SH-SY5Y (cell line): ENCODE results near the gene EMSY.

Experiments used
- GATA2 ChIP-seq: IDR thresholded peaks from 2 replicates; pipeline ENCODE4 v1.6.1; 2011; ENCODE audit warnings: mild to moderate bottlenecking, low read depth, low read length
- GATA3 ChIP-seq: IDR thresholded peaks from 2 replicates; pipeline ENCODE4 v1.6.1; 2011; ENCODE audit warnings: low read depth, mild to moderate bottlenecking, low read length, moderate library complexity

EMSY gene, protein sequence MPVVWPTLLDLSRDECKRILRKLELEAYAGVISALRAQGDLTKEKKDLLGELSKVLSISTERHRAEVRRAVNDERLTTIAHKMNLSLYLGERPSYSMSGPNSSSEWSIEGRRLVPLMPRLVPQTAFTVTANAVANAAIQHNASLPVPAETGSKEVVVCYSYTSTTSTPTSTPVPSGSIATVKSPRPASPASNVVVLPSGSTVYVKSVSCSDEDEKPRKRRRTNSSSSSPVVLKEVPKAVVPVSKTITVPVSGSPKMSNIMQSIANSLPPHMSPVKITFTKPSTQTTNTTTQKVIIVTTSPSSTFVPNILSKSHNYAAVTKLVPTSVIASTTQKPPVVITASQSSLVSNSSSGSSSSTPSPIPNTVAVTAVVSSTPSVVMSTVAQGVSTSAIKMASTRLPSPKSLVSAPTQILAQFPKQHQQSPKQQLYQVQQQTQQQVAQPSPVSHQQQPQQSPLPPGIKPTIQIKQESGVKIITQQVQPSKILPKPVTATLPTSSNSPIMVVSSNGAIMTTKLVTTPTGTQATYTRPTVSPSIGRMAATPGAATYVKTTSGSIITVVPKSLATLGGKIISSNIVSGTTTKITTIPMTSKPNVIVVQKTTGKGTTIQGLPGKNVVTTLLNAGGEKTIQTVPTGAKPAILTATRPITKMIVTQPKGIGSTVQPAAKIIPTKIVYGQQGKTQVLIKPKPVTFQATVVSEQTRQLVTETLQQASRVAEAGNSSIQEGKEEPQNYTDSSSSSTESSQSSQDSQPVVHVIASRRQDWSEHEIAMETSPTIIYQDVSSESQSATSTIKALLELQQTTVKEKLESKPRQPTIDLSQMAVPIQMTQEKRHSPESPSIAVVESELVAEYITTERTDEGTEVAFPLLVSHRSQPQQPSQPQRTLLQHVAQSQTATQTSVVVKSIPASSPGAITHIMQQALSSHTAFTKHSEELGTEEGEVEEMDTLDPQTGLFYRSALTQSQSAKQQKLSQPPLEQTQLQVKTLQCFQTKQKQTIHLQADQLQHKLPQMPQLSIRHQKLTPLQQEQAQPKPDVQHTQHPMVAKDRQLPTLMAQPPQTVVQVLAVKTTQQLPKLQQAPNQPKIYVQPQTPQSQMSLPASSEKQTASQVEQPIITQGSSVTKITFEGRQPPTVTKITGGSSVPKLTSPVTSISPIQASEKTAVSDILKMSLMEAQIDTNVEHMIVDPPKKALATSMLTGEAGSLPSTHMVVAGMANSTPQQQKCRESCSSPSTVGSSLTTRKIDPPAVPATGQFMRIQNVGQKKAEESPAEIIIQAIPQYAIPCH (N-terminal part only)

DNA sequence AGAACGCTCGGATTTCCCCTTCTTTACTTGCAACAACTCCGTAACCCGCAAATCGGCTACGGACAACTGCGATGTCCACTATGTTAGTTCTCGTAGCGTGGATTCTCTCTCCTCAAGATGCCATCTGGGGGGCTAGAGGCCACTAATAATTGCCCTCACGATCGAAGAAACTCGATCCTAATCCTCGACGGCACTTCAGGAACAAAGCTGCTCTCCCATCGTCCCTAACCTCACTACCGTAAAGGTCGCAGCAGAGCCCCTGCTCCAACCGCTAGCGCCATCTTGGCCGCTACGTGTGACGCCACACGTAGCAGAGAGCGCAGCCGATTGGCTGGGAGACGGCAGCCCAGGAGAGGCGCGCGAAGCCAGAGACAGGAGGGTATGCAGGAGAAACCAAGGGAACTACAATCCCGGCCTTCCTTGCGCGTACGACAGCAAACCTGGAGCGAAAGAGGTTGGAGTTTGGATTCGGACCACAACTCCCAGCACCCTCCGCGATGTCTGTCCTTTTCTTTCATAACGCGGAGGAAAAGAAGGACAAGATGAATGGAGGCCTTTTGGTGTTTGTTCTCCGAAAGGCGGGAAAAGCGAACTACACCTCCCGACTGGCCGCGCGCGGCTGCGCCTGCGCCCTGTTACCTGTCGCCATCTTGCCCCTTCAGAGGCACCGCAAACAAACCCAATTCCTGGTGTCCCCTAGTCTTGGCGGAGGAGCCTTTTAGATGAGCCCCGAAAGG lies at the start of gene EMSY:
TSS of gene EMSY (plus strand) at position 635 of the 737 bp plus-strand sequence. CDS start 1,921 bp downstream, outside the sequence.
- TF ChIP-seq GATA2 (no peak), GATA3 (no peak)

DNA sequence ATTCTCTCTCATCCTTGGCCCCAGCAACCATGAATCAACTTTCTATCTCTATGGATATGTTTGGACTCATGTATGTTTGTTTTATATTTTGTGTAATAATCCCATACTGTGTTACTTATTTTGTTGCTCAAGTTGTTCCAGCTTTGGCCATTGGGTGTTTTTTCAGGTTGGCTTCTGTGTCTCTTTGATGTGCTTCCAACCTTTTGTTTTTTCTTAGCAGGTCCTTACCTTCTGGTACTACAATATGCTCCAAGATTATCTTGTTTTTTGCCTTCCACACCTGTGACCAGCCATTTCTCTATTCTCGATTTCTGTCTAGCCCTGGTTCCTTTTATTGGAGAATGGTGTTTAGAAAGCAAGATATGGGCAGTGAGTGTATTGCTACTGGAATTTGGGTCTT lies 49.5 kb upstream of the EMSY start:
- TF ChIP-seq GATA3, result no peak
- TF ChIP-seq GATA2, result no peak

DNA sequence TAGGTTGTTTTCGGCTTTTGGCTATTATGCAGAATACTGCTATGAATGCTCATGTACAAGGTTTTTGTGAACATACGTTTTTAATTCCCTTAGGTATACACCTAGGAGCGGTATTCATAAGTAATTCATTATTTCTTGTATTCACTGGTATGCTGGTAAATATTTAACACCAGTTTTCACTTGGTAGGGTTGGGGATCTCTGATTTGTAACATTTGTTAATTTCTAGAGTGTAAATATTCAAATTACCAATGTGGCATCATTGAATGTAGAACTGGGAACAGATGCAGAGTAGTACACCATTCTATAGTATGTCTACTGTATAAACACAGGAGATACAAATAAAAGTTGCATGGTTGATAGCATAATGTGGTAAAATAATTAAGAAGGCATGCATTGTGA lies 47.4 kb upstream of the EMSY start:
- TF ChIP-seq GATA2, result no peak
- no peak for TF ChIP-seq GATA3

DNA sequence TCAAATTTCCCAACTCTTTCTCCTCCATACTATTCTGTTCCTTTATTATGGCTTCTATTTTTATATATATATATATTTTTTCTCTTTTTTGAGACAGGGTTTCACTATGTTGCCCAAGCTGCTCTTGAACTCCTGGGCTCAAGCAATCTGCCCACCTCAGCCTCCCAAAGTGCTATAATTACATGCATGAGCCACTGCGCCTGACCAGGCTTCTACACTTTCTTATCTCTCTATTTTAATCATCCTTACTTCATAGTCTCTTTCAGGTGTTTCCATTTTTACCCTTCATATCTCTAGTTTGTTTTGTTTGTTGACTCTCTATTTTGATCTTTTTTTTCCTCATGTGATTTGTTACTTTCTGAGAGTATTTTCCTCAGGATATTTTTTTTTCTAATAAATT lies 43.9 kb upstream of the EMSY start:
- TF ChIP-seq GATA3, result no peak
- no peak for TF ChIP-seq GATA2

DNA sequence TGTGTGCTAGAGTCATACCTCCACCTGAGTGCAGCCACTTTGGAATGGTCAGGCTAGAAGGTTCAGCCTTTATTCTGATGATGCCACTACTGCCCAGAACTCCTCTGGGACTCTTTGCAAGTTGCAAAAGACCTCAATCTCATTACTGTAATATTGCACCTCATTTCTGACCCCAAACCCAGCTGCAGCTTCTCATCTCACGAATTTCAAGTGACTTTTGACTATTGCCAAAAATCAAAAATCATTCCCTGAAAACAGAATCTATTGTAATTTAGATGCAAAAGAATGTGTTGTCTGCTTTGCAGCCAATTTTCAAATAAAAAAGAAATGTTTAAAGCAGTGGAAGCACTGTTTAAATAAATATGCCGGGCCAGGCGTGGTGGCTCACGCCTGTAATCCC lies 38.5 kb upstream of the EMSY start:
- TF ChIP-seq GATA2, result no peak
- TF ChIP-seq GATA3, result no peak

DNA sequence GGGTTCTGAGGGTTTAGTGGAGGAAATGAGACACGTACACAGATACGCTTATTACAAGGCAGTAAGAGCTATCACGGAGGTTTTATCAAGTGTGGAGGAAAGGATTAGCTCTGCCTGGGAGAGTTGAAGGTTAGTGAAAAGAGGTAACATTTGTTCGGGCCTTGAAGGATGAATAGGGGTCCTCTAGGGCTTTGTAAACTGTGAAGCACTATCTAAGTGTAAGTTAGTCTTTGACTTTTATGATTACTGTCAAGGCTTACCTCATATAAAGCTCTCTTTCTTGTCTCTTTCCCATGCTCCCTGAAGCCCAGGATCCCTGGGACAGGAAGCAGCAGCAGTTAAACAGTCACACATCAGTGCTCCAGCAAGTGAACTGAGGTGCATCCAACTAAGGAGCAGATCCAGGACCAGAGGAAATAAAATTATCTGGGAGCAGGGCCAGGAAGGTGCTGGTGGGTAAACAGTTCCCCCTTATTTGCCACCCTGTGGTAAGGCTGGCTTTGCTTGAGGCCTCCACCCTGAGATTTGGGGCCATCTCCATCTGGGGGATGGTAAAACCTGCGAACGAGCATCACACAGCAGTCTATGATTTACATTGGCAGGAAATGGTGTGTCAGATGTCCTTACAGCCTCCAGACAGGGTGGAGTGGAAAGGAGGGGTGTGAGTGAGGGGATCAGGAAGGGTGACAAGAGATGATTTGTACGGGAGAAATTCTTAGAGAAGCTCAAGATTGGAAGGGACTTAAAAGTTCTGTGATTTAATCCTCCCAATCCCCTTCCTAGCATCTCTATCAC lies 36.5 kb upstream of the EMSY start:
- TF ChIP-seq GATA2, result no peak
- no peak for TF ChIP-seq GATA3

DNA sequence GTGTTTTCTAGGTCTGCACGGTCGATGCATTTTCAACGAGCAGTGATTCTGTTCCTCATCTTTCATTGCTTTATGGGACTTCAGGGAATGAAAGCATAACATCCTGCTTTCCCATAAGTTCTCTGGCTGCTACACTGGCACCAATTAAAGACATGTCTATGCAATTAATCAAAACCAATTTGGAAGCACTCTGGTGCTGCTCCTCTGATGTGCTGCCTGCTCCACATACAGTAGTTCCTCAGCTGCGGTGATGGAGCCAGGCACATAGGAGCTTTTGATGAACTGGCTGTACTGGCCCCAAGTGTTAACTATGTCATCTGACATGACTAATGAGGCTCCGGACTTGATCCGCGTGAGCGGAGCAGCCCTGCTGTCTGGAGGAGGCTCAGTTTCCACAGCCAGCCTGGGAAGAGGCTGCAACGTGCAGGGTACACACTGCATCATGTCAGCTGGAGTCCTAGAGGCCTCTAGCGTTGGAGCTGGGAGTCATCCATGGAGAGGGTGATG lies 33.9 kb upstream of the EMSY start:
- TF ChIP-seq GATA3 (no peak), GATA2 (no peak)

DNA sequence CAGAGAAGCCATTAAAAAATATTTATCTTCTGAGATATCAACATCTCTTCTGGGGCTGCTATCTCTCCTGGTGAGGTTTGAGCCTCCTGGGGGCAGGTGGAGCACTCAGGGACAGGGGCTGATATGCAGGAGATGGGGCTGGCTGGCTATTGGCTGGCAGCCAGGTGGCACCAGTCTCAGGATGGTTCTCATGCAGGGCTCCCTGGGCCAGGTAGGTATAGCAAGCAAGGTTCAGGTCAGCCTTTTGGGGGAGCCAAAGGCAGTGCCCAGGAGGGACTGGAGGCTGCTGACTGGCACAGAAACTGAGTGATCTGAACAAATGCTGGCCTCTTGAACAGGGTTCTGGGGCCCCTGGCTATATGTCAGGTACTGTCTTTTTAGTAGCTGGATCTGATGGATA lies 29.7 kb upstream of the EMSY start:
- TF ChIP-seq GATA3 (no peak), GATA2 (no peak)

DNA sequence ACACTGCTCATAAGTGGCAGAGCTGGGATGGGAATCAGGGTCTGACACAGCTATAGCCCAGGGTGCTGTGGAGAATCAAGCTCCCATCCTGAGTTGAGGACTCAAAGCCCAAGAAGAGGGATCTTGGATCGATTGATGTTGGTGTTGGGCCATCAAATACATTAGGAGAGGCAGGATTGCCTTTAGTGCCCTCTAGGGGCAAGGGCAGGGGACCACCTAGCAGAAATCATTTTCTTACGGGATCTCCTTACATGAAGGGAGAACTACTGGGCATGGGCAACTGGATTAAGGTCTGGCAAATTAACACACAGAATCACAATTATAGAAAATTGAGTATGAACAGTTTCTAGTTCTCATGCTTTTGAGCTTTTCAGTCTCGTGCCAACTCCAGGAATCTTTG lies 24.9 kb upstream of the EMSY start:
- TF ChIP-seq GATA2, result no peak
- TF ChIP-seq GATA3, result no peak

DNA sequence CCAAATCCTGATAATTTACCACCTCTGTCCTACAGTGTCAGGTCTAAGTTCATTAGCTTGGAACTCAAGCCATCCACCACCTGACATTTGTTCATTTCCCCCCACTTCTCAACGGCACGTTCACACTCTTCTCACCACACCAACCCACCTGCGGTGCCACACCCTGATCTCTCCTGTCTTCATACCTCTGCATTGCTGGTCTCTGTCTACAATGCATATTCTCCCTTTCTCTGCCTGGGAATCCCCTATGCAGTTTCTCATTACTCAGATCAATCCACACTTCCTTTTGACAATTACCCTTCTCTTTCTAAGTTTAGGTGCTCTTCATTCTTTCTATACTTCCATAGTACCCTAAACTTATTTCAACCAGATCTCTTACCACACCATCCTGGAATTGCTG lies 20.4 kb upstream of the EMSY start:
- TF ChIP-seq GATA2, result no peak

DNA sequence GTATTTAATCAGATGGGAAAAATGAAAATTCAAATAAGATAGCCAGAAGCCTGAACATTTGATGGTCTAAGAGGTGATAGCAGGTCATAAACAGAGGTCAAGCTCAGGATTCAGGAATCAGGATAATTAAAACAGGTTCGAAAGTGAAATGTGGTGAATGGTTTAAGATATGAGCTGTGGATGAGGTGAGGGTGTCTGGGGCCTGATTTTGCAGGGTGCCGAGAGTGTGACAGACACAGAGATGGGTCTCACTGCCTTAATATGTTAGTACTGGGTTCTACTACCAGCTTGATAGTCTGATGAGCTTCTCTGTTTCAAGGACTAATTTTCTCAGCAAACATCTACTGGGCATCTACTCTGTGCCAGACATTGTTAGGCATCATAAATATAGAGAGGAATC lies 19.9 kb upstream of the EMSY start:
- TF ChIP-seq GATA3 (no peak), GATA2 (no peak)

DNA sequence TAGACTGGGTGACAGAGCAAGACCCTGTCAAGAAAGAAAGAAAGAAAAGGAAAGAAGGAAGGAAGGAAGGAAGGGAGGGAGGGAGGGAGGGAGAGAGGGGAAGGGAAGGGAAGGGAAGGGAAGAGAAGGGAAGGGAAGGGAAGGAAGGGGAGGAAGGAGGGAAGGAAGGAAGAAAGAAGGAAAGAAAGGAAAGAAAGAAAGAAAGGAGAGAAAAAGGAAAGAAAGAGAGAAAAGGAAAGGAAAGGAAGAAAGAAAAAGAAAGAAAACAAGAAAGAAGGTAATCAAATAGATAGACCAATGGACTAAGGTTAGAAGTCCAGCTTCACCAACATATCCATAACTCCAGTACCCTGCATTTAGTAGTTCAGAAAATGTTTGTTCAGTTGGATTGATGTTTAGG lies 18.2 kb upstream of the EMSY start:
- TF ChIP-seq GATA3 (no peak), GATA2 (no peak)
